Stimulated activated CD8-positive, alpha-beta memory T cell treated with anti-CD3 and anti-CD28 coated beads, Interleukin-7, amount 100 ng/mL, for 24 hours (primary cell): ENCODE data around the gene APCDD1.

Experiments used
- DNase-seq: peaks from one replicate; pipeline ENCODE4 v3.0.0-alpha.2; 2020; ENCODE audit warnings: low read depth

Gene APCDD1

GRCh38 chr18:10453806-10454680, at the start of gene APCDD1:
TSS of gene APCDD1 (plus strand) at chr18:10454635. CDS start at chr18:10454982, 347 bp downstream.
- no peak for DNase-seq

DNA sequence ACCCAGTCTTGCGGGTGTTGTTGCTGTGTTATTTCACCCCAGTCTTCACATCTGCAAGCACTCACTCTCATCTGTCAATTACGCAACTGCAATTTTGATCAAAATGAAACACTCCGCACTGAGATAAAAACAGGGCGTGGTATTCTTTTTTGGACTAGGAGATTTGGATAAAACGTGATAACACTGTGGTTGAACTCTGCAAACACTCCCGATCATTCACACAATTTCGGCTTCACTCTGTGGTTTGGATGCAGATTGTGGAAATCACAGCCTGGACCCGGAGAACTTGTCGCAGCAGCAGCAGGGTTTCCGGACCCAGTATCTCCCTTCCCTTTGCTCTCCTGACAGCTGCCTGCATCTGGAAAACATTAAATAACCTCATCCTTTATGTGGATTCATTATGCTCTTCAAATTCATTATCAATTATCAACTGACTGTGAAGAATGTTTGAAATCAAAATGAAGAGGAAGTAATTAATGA, 49.4 kb upstream of the APCDD1 start:
- DNase-seq = no peak

DNA sequence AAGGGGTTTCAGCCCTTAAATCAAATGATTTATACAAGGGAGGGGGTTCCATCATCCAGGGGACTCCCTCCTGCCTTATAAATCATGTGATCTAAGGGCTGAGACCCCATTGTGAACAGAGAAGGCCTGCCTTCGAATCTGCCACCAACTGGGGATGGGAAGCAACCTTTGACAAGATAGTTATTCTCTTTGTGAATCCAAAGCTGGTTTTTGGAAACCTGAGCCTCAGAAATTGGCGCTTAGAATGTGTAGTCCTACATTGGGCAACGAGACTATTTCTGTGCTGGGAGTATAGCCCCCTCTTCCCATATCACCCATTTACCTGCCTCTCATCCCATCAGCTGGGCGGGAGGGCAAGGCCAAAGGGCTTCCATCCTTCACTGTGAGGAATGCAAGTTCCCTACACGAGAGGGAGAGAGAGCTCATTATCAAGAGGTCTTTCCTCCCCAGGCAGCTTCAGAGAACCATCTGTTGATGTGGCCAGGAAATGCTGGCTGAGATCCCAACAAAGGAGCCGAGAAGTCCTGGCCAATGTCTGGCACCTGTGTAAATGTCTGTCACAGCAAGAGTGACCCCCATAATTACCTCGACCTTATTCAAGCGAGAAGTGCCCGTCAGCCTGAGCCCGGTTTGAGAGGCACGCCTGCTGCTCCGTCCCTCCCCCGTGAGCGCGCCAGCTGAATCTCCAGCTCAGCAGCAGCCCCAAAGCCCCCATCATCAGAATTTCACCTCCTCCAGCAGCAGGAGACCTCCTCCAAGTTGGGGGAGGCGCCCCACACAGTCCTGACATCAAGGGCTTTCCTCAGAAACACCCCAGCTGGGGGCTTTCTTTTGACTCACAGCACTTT, 48.4 kb upstream of the APCDD1 start:
- no peak for DNase-seq

GRCh38 chr18:10408131-10408530, 46.3 kb upstream of the APCDD1 start:
- no peak for DNase-seq

GRCh38 chr18:10409041-10409440, 45.4 kb upstream of the APCDD1 start:
- DNase-seq = no peak

- no peak for DNase-seq
Measured at GRCh38 chr18:10410472-10411308, 43.7 kb upstream of the APCDD1 start.

GRCh38 chr18:10412933-10413332, 41.5 kb upstream of the APCDD1 start:
- DNase-seq = no peak

GRCh38 chr18:10413722-10414121, 40.7 kb upstream of the APCDD1 start:
- no peak for DNase-seq

- no peak for DNase-seq
Measured at GRCh38 chr18:10414293-10414842, 40.1 kb upstream of the APCDD1 start.

- DNase-seq = no peak
Measured at GRCh38 chr18:10416065-10416464, 38.4 kb upstream of the APCDD1 start.

GRCh38 chr18:10417191-10417590, 37.2 kb upstream of the APCDD1 start:
- DNase-seq = no peak

GRCh38 chr18:10417664-10418063, 36.8 kb upstream of the APCDD1 start:
- DNase-seq = no peak

GRCh38 chr18:10418836-10419235, 35.6 kb upstream of the APCDD1 start:
- DNase-seq = no peak

DNA sequence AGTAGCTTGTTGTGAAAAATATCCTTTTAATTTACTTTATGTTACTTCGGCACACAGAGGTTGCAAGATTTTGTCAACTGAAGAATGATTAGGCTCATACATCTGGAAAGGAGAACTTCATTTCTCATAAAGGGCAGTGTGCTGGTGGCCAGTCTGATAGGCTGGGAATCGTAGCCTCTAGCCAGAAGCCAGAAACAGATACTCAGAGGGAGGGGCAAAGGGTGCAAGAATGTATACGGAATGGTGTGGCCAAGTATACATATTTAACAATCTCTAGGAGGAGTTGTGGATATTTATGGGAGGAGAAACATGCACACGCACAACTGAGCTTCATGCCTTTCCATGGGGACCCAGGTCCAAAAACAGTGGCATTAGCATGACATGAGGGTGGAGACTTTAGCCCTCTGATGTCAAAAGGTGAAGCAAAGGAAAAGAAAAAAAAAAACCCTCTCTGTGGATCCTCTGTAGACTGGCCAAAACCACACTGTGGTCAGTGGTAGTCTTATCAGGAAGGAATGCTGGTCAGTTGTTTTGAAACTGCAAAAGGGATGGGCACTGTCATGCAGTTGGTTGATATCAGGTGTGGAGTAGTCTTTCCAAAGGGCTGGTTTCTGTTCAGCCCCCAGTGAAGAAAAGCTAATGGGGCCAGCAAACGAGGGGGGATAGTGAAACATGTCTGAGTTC, 34.9 kb upstream of the APCDD1 start:
- DNase-seq = no peak

DNA sequence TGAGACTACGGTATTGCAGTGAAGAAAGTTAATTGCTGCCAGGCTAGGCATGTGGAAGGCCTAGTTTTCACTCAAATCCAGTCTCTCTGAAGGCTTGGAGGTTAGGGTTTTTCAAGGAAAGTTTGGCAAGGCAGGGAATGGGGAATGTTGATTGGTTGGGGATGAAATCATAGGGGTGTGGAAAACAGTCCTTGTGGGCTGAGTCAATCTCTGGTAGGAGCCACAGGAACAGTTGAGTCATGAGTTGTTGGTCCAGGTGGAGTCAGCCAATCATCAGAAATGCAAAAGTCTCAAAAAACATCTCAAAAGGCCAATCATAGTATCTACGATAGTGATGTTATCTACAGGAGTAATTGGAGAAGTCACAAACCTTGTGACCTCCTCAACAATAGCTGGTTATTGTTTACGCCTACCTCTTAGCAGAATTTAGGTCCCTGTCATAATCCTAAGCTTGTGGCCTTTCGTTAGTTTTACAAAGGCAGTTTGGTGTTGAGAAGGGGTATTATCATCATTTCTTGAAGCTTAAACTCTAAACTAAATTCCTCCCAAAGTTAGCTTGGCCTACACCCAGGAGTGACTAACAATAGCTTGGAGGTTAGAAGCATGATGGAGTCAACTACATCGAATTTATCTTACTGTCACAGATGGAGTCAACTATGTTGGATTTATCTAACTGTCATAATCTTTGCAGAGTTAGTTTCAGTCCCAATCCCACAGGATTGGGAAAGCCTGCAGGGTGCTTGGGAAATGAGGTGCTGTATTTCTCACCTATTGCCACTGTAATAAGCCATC, 33.7 kb upstream of the APCDD1 start:
- DNase-seq = no peak

DNA sequence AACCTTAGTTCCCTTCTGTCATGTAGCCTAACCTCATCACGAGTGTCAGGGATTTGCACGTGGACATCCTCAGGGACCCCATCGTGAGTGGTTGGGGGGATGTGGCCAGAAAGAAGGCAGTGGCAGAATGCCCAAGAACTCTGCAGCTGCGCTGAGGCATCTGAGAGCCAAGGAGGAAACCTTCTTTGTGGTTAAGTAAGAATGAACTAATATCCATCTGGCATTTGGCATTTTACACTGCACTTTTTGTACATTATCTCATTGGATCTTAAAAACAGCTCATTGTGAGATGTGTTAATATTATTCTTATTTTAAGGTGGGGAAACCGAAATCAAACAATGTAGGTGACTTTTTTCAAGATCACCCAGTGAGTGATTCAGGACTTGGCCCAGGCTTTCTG, 32.6 kb upstream of the APCDD1 start:
- no peak for DNase-seq

GRCh38 chr18:10422731-10423130, 31.7 kb upstream of the APCDD1 start:
- DNase-seq = no peak

- no peak for DNase-seq
Measured at GRCh38 chr18:10424585-10425307, 29.7 kb upstream of the APCDD1 start.

DNA sequence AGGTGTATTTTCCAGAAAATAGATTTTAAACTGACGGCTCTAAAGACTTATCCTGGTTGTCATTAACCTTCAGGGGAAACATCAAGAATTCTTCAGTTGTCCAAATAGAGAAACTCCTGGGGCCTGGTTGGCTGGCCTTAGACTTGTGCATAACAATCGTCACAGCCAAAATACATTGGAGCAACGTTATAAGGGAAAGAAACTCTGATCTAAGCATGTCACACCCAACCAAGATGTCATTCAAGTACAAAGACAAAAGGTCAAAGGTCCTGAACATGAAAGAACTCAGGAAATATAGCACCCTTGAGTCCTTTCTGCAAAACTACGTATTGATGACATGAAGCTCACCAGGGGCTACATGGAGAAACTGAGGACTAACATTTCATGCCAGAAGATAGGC, 23.8 kb upstream of the APCDD1 start:
- no peak for DNase-seq

DNA sequence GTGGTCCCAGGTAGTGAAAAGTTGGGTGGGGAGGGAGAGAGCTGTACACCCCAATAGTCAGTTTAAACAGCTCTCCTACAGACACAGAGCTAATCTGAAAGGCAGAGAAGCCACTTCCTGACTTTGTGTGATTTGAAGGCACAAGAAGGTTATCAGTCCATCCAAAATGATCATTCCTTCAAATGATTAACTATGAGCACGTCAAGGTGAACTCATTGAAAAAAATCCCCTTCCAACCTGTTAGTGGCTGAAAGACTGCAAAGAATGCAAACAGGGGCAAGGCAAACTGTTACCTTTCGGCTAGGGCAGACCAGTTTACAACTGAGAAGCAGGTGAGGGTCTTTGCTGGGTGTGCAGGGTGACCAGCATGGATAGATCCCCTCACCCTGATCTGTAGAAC, 22.8 kb upstream of the APCDD1 start:
- DNase-seq = no peak
